CD14-positive monocyte (primary cell): Measurements from ENCODE around the gene REPIN1. TPM values are rescaled to one million over a fixed set of nuclear protein-coding genes. Genes with fewer than 3 reads are reported as not detected.

Source experiments
- DNase-seq, 3 donors: peaks; one replicate each; pipeline ENCODE4 v3.0.0-alpha.2; 2011 to 2022
- H2AFZ ChIP-seq: 2 replicates; pipeline ENCODE4 v1.6.0; 2012; ENCODE audit warnings: mild to moderate bottlenecking, low read depth, low read length, inconsistent platforms; ENCODE audit not compliant: insufficient read depth, poor library complexity, severe bottlenecking
- H3K27ac ChIP-seq, 2 donors: 1 replicate in 1 of 2; 2 replicates in 1 of 2; pipeline ENCODE4 v1.5.1; 2012 to 2013; ENCODE audit warnings: low read length in 2 of 2, control low read depth in 1 of 2, inconsistent platforms in 1 of 2, low read depth in 1 of 2, mild to moderate bottlenecking in 1 of 2
- H3K27me3 ChIP-seq, 2 donors: one replicate each; pipeline versions ENCODE4 v1.6.0 to v1.6.1; 2011 to 2013; ENCODE audit warnings: low read length in 2 of 2; ENCODE audit not compliant: control insufficient read depth in 2 of 2, insufficient read depth in 2 of 2
- H3K36me3 ChIP-seq, 2 donors: replicated peaks in 1 of 2; 1 replicate in 1 of 2; 2 replicates in 1 of 2; pipeline versions ENCODE4 v1.5.1 to v1.6.1; 2012 to 2013; ENCODE audit warnings: low read length in 2 of 2, control low read depth in 1 of 2, inconsistent platforms in 1 of 2, mild to moderate bottlenecking in 1 of 2; ENCODE audit not compliant: insufficient read depth in 2 of 2, control insufficient read depth in 1 of 2
- H3K4me1 ChIP-seq, 2 donors: 1 replicate in 1 of 2; 2 replicates in 1 of 2; pipeline versions ENCODE4 v1.5.1 to v1.6.1; 2012 to 2013; ENCODE audit warnings: low read length in 2 of 2, control low read depth in 1 of 2, inconsistent platforms in 1 of 2, mild to moderate bottlenecking in 1 of 2, moderate library complexity in 1 of 2; ENCODE audit not compliant: insufficient read depth in 2 of 2, control insufficient read depth in 1 of 2
- H3K4me2 ChIP-seq: replicated peaks from 2 replicates; pipeline ENCODE3; 2012; ENCODE audit warnings: low read length, moderate library complexity, mild to moderate bottlenecking; ENCODE audit not compliant: poor library complexity, severe bottlenecking; ENCODE audit errors: extremely low read depth
- H3K4me3 ChIP-seq, 3 experiments: fragments of 200-600 bp in 1 of 3; sonication (generic) in 1 of 3; replicated peaks in 1 of 3; 1 replicate in 2 of 3; 2 replicates in 1 of 3; pipeline ENCODE4 v1.5.1; 2011 to 2013; ENCODE audit warnings: low read length in 3 of 3, mild to moderate bottlenecking in 3 of 3, control low read depth in 2 of 3, low read depth in 2 of 3, inconsistent platforms in 1 of 3, moderate library complexity in 1 of 3
- H3K79me2 ChIP-seq: 2 replicates; pipeline ENCODE4 v1.6.0; 2012; ENCODE audit warnings: mild to moderate bottlenecking, control low read depth, inconsistent platforms, low read length, moderate library complexity; ENCODE audit not compliant: insufficient read depth
- H3K9ac ChIP-seq: 2 replicates; pipeline ENCODE4 v1.6.0; 2017; ENCODE audit warnings: low read length, mild to moderate bottlenecking; ENCODE audit not compliant: insufficient read depth, poor library complexity, severe bottlenecking
- H3K9me3 ChIP-seq, 2 donors: replicated peaks in 1 of 2; 1 replicate in 1 of 2; 2 replicates in 1 of 2; pipeline versions ENCODE4 v1.5.1 to v1.6.1; 2012 to 2013; ENCODE audit warnings: low read length in 2 of 2, control low read depth in 1 of 2; ENCODE audit not compliant: control insufficient read depth in 1 of 2, insufficient read depth in 1 of 2
- H4K20me1 ChIP-seq: 2 replicates; pipeline ENCODE4 v1.6.0; 2012; ENCODE audit warnings: mild to moderate bottlenecking, low read length, control low read depth, moderate library complexity; ENCODE audit not compliant: insufficient read depth
- H3K27ac Mint-ChIP-seq, 7 donors: one replicate each; pipeline ENCODE4 v1.8.0; 2020; ENCODE audit warnings: mild to moderate bottlenecking in 7 of 7, mixed read lengths in 7 of 7, moderate library complexity in 6 of 7, inconsistent platforms in 2 of 7
- H3K27me3 Mint-ChIP-seq, 3 donors: one replicate each; pipeline ENCODE4 v1.8.0; 2021 to 2022; ENCODE audit warnings: low read depth in 3 of 3, mild to moderate bottlenecking in 3 of 3, mixed read lengths in 3 of 3, moderate library complexity in 3 of 3, inconsistent platforms in 1 of 3
- H3K36me3 Mint-ChIP-seq, 2 donors: one replicate each; pipeline ENCODE4 v1.8.0; 2020; ENCODE audit warnings: mixed read lengths in 2 of 2, inconsistent platforms in 1 of 2, mild to moderate bottlenecking in 1 of 2
- H3K4me1 Mint-ChIP-seq: one replicate; pipeline ENCODE4 v1.8.0; 2020; ENCODE audit warnings: mild to moderate bottlenecking, mixed read lengths
- H3K4me3 Mint-ChIP-seq, 2 donors: one replicate each; pipeline ENCODE4 v1.8.0; 2020; ENCODE audit warnings: mild to moderate bottlenecking in 2 of 2, mixed read lengths in 2 of 2, moderate library complexity in 1 of 2
- H3K9me3 Mint-ChIP-seq, 7 donors: one replicate each; pipeline ENCODE4 v1.8.0; 2020 to 2022; ENCODE audit warnings: mixed read lengths in 7 of 7, mild to moderate bottlenecking in 6 of 7, moderate library complexity in 6 of 7, inconsistent platforms in 2 of 7
- WGBS: methylation state at CpG from one replicate; pipeline ENCODE4 v1.1.5; 2013; ENCODE audit warnings: missing lambda C conversion rate; ENCODE audit not compliant: insufficient coverage; 5-methylcytosine and 5-hydroxymethylcytosine counted together
- intact Hi-C, 2 donors: fragments of 100-400 bp; cut with micrococcal nuclease; formaldehyde crosslinking; loops; one replicate each; pipeline versions ENCODE4 v1.15.0 to v1.15.1; 2023
- polyA plus RNA-seq, 3 donors: library from polyadenylated mRNA; depleted of rRNA in 1 of 3; unstranded in 2 of 3; stranded (reverse) in 1 of 3; fragments of 300-500 nt in 2 of 3; fragments of >200 nt in 1 of 3; fragmentation: Illumina TruSeq in 2 of 3; gene quantifications; 1 replicate in 2 of 3; 2 replicates in 1 of 3; pipeline ENCODE4 v1.2.3, GENCODE V29; 2012 to 2021
- TF ChIP-seq, protein P1 (sequence below): fragments of 200-600 bp; IDR thresholded peaks from one replicate; pipeline ENCODE4 v1.8.0; 2022; ENCODE audit warnings: antibody characterized with exemption, mild to moderate bottlenecking

Gene REPIN1
- polyA plus RNA-seq, 3 donors, result 32.7 to 42.9 (median 39.0) TPM

DNA sequence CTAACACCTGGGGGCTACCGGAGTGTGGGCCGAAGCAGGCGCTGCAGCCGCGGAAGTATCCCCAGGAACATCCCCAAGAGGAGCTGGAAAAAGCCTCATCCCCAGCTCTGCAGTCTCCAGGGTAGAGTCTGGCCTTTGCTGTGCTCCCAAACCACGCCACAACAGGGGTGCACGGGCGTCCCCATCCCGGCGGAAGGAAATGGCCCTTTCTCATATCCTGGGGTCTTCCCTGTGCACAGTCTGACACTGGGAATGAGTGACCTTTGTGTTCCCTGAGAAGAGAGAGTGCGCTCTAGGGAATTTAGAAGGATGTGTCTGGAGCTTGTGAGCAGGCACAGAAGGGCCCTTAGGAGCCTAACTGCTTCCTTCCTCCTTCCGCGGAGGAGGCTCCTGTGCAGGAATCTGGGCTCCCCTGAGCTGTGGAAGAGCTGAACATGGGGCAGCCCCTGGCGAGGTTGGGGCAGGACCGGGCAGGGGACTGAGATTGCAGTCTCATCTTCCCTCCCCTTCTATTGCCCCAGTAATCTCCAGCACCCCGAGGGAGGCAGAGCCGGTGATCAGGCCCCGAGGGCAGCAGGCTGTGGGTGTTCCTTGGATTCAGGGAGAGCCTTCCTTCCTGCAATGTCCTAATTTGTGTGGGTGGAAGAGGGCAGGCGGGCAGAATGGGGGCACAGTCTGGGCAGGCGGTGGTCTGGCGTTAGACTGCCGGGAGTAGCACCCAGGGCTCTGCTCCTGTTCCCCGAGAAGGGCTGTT, 1.3 kb downstream of the REPIN1 start:
- Histone ChIP-seq H3K4me2 (peak overlapping the region; percentile 95), H2AFZ (no peak overlapping the region), H3K27ac (peak overlapping the region; percentile 70 to 95), H3K4me1 (peaks cover 44 to 59% of the 10 kb centered on the region in 2 donors), H3K27me3 (no peaks in the 10 kb centered on the region), H3K9me3 (no peaks in the 10 kb centered on the region), H3K36me3 (peaks cover 33 to 44% of the 10 kb centered on the region in 2 donors), H3K9ac (peak overlapping the region; percentile 93), H4K20me1 (peaks cover 57% of the 10 kb centered on the region), H3K4me3 (peak overlapping the region; percentile 58 to 91 (median 73)), H3K79me2 (peaks cover 57% of the 10 kb centered on the region)
- TF ChIP-seq, protein P1, sequence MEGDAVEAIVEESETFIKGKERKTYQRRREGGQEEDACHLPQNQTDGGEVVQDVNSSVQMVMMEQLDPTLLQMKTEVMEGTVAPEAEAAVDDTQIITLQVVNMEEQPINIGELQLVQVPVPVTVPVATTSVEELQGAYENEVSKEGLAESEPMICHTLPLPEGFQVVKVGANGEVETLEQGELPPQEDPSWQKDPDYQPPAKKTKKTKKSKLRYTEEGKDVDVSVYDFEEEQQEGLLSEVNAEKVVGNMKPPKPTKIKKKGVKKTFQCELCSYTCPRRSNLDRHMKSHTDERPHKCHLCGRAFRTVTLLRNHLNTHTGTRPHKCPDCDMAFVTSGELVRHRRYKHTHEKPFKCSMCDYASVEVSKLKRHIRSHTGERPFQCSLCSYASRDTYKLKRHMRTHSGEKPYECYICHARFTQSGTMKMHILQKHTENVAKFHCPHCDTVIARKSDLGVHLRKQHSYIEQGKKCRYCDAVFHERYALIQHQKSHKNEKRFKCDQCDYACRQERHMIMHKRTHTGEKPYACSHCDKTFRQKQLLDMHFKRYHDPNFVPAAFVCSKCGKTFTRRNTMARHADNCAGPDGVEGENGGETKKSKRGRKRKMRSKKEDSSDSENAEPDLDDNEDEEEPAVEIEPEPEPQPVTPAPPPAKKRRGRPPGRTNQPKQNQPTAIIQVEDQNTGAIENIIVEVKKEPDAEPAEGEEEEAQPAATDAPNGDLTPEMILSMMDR, result no peak
- intact Hi-C loops, result loop anchor here (1.0 to 10.0 kb wide), 4 partner anchors 8 to 715 kb away; partner anchors contain the start of genes AGAP3 (in 1 of the 2), FASTK (in 1 of the 2) and TMUB1 (in 1 of the 2)
- no peaks in the 10 kb centered on the region for H3K27me3 Mint-ChIP-seq
- H3K4me1 Mint-ChIP-seq, result peaks cover 53% of the 10 kb centered on the region
- 42% methylated on average over 18 of the region's 23 CpGs for WGBS
- H3K27ac Mint-ChIP-seq, result peak overlapping the region in 6 of 7 donors; percentile 65 to 98 (median 93)
- H3K4me3 Mint-ChIP-seq, result peak overlapping the region; percentile 95 to 97
- peaks cover 24 to 41% of the 10 kb centered on the region in 2 donors for H3K36me3 Mint-ChIP-seq
- peak in 1 of 3 donors; percentile 19 for DNase-seq
- H3K9me3 Mint-ChIP-seq, result peaks cover 0 to 2% (median 0%) of the 10 kb centered on the region in 7 donors

DNA sequence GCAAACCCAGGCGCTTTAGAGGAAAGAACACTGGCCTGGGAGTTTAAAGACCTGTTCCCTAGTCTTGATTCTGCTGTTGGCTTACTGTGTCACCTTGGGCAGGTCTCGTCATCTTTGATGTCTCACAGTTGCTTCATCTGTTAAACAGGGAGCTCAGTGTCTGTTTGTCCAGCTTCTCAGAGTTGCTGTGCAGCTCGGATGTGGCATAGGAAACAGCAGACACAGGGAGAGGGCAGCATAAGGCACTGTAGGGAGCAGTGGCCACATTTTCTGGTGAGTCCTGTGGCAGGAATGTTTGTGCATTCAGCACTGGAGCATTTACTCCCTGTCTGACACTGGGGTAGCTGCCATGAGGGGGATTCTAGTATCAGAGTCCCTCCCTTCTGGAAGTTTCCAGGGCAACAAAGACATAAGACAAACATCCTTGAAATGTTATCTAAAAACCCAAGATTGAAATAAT, 2.0 kb downstream of the REPIN1 start:
- H3K9me3 Mint-ChIP-seq, result peaks cover 0 to 2% (median 0%) of the 10 kb centered on the region in 7 donors
- WGBS, result 92% methylated on average over 3 of the region's 3 CpGs
- Histone ChIP-seq H3K9ac (no peak overlapping the region), H3K27me3 (no peaks in the 10 kb centered on the region), H4K20me1 (peaks cover 57% of the 10 kb centered on the region), H3K4me2 (peak overlapping the region; percentile 95), H3K36me3 (peaks cover 33 to 44% of the 10 kb centered on the region in 2 donors), H2AFZ (no peak overlapping the region), H3K4me1 (peaks cover 37 to 51% of the 10 kb centered on the region in 2 donors), H3K27ac (no peak overlapping the region), H3K79me2 (peaks cover 57% of the 10 kb centered on the region), H3K9me3 (no peaks in the 10 kb centered on the region), H3K4me3 (no peak overlapping the region)
- TF ChIP-seq, protein P1, result no peak
- intact Hi-C loops, result loop anchor here in 1 of 2 donors (1.0 to 10.0 kb wide), 2 partner anchors 8 to 714 kb away; partner anchors contain the start of genes AGAP3, FASTK and TMUB1
- no peaks in the 10 kb centered on the region for H3K27me3 Mint-ChIP-seq
- no peak overlapping the region for H3K4me3 Mint-ChIP-seq
- peak overlapping the region in 5 of 7 donors; percentile 12 to 96 (median 50) for H3K27ac Mint-ChIP-seq
- no peak for DNase-seq
- H3K36me3 Mint-ChIP-seq, result peaks cover 24 to 47% of the 10 kb centered on the region in 2 donors
- peaks cover 46% of the 10 kb centered on the region for H3K4me1 Mint-ChIP-seq
